Measurements from ENCODE around the gene RNASE3.
"Not testable (repeated sequence)": the region's sequence is repeated elsewhere in the genome, so short reads cannot be mapped to it uniquely, and the experiment has no call there.

Gene RNASE3

DNA sequence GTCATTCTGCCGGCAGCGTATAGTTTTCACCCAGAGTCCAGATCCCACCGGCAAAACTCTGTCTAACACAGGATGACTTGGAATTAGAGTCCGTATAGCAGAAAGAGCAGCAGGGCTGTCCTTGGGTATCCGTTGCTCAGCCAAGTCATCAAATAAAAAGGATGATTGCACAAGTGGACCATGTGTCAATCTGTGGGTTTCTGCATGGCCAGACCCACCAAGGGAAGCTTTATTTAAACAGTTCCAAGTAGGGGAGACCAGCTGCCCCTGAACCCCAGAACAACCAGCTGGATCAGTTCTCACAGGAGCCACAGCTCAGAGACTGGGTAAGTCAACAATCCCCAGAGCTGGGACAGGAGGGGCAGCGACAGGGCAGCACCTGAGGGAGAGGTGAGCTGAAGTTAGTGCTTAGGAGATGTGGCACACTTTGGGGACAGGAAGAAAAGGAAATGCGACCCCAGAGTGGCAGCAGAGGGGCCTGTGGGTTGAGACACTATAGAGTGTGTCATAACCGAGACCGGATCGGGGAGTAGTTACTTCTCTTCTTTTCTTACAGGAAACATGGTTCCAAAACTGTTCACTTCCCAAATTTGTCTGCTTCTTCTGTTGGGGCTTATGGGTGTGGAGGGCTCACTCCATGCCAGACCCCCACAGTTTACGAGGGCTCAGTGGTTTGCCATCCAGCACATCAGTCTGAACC lies at the start of gene RNASE3:
RNASE3 (plus strand) TSS at position 260 of the 700 bp plus-strand sequence; CDS start at position 562, 302 bp downstream.
- DNase-seq: not testable (repeated sequence)

- DNase-seq: no peak
Measured at GRCh38 chr14:20846560-20846959, 44.6 kb upstream of the RNASE3 start.

DNA sequence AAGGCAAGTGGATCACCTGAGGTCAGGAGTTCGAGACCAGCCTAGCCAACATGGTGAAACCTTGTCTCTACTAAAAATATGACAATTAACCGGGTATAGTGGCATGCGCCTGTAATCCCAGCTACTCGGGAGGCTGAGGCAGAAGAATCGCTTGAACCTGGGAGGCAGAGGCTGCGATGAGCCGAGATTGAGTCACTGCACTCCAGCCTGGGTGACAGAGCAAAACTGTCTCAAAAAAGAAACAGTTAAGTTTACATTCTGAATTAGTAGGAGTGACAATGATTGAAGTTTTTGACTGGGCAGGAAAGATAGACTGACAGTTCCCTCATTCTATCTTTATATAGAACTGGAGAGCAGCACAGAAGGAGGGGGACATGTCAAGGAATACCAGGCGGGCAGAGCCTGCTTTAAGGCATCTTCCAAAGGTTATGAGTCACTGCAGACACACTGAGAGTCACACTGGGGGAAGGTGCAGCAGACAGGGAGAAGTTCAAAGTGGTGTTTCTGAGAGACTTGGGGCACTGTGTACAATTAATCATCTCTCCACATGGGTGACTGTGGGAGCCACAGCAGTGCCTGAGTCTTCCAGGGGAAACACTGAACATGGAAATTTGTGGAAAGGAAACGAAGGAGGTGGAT lies 42.8 kb upstream of the RNASE3 start:
- DNase-seq: no peak

- DNase-seq: no peak
Measured at GRCh38 chr14:20848955-20849570, 42.1 kb upstream of the RNASE3 start.

DNA sequence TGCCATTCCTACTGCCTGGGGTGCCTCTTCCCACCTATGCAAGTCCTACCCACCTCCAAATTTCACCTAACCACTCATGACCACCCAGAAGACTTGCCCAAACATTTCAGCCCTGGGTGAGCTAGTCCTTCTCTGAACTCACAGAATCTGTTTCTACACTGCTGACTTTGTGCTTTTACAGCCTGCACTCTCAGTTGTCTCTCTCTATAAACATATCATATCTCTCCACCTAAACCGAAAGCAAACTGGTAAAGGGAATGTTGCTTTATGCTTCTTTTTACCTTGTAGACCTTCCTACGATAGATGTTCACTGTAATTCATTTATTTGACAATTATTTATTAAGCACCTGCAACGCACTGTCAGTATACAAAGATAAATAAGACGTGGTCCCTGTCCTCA lies 38.1 kb upstream of the RNASE3 start:
- DNase-seq: no peak

- peak; percentile 10 for DNase-seq
Measured at GRCh38 chr14:20855652-20856291, 35.4 kb upstream of the RNASE3 start.

GRCh38 chr14:20857207-20857606 lies 34.0 kb upstream of the RNASE3 start:
- DNase-seq: no peak

- peak; percentile 14 for DNase-seq
Measured at GRCh38 chr14:20857630-20858261, 33.4 kb upstream of the RNASE3 start.

DNA sequence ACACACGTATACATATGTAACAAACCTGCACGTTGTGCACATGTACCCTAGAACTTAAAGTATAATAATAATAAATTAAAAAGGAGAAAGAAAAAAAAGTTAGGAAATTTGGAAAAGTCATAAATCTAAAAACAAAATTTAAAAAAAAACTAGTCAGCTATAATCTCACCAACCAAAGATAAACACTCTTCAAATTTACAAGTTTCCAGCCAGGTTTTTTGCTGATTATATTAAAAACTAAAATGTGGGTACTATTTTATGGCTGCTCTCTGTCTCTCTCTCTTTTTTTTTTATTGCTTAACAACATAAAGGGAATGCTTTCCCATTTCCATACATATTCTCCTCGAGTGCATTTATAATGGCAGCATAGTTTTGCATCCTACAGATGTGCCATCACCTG lies 25.0 kb upstream of the RNASE3 start:
- DNase-seq: no peak

GRCh38 chr14:20866963-20867362 lies 24.2 kb upstream of the RNASE3 start:
- no peak for DNase-seq

- DNase-seq: no peak
Measured at GRCh38 chr14:20873370-20874177, 17.6 kb upstream of the RNASE3 start.

- DNase-seq: no peak
Measured at GRCh38 chr14:20877016-20877415, 14.2 kb upstream of the RNASE3 start.

GRCh38 chr14:20878695-20879094 lies 12.5 kb upstream of the RNASE3 start:
- no peak for DNase-seq

- not testable (repeated sequence) for DNase-seq
Measured at GRCh38 chr14:20881229-20881628, 10.0 kb upstream of the RNASE3 start.

DNA sequence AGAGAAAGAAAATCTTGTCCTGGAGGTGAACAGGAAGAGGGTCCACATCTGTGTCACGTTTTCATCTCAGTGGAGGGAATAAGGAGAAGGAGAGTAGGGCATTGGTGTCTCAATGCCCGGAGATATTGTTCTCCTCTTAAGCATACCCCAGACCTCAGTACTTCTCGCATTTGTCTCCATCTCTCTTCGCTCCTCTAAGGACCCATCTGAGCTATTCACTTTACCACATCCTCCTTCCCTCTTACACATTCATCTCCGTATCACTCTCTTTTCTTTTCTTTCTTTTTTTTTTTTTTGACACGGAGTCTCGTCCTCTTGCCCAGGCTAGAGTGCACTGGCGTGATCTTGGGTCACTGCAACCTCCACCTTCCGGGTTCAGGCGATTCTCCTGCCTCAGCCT lies 8.4 kb upstream of the RNASE3 start:
- not testable (repeated sequence) for DNase-seq

DNA sequence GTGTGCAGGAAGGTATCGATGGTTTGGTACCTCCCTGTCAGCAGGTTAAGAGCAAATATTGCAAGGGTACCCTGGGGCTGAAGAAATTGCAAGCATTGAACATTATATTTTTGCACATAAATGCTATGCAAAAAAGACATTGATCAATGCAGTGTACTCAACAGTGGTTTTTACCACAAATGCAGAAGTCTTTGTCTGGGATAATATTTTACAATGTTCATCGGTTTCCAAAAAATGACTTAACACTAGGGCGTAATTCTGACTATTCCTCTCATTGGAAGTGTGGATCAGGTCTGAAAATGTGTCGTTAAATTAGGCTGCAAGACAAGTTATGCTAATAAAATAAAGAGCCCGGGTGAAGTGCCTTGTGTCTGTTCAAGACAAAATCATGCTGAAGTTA lies 2.8 kb upstream of the RNASE3 start:
- not testable (repeated sequence) for DNase-seq

- not testable (repeated sequence) for DNase-seq
Measured at GRCh38 chr14:20895322-20895721, 4.1 kb downstream of the RNASE3 start.

DNA sequence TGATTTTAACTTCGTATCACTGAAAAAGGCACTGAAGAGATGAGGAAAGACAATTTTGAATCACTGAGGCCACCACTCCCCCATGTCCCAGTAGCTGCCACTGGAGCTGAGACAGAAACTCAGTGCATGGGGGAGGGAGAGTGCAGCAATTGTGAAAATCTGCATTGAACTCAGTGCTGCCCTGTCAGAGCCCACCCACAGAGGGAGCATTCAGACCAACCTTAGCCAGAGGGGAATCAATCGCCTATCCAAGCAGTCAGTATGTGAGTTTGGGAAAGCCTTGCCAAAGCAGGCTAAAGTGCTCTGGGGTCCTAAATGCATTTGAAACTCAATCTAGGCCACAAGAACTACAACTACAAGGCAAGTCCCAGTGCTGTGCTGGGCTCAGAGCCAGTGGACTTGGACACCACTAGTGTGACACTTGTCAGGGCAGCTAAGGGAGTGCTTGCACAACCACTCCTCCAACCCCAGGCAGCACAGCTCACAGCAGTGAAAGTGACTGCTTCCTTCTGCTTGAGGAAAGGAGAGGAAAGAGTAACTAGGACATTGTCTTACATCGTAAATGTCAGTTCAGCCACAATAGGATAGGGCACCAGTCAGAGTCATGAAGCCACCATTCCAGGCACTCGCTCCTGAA lies 13.3 kb downstream of the RNASE3 start:
- DNase-seq: no peak

GRCh38 chr14:20905676-20906075 lies 14.5 kb downstream of the RNASE3 start:
- DNase-seq: no peak

GRCh38 chr14:20907214-20907613 lies 16.0 kb downstream of the RNASE3 start:
- no peak for DNase-seq

- not testable (repeated sequence) for DNase-seq
Measured at GRCh38 chr14:20910822-20911221, 19.6 kb downstream of the RNASE3 start.

Measured in NCI-H2227 treated with DMSO at 0.1 percent for 48 hours (cell line).